B cell (primary cell): ENCODE measurements around the gene LRRC36.

ENCODE experiments used
- EZH2 ChIP-seq: IDR thresholded peaks from 2 replicates; pipeline ENCODE4 v1.6.1; 2012; ENCODE audit warnings: borderline replicate concordance, low read depth, mild to moderate bottlenecking, moderate library complexity, low read length; ENCODE audit not compliant: insufficient read depth, poor library complexity, severe bottlenecking
- TF ChIP-seq, protein P1 (sequence below): fragments of 200-600 bp; IDR thresholded peaks from one replicate; pipeline ENCODE4 v1.8.0; 2022; ENCODE audit warnings: antibody characterized with exemption, mild to moderate bottlenecking

DNA sequence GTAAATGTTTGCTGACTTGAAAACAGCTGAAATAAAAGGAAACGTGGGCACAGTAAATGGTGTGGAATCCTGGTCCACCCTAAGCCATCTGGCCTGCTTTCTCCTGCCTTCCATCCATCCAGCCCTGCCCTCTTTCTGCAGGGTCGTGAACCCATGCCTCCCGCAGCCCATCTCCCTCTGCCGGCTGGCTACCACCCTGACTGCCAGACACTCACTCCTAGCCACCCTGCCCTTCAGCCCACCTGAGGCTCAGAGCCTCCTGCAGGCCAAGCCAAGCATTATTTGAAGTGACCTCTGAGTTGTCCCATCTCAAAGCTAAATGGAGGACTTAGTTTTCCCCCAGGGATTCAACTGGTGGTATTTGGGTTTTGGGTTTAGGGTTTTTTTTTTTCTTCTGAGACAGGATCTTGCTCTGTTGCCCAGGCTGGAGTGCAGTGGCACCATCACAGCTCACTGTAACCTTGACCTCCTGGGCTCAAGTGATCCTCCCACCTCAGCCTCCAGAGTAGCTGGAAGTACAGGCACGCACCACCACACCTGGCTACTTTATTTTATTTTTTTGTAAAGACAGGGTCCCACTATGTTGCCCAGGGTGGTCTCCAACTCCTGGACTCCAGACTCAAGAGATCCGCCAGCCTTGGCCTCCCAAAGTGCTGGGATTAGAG, 81.3 kb downstream of the LRRC36 start:
- TF ChIP-seq, protein P1, sequence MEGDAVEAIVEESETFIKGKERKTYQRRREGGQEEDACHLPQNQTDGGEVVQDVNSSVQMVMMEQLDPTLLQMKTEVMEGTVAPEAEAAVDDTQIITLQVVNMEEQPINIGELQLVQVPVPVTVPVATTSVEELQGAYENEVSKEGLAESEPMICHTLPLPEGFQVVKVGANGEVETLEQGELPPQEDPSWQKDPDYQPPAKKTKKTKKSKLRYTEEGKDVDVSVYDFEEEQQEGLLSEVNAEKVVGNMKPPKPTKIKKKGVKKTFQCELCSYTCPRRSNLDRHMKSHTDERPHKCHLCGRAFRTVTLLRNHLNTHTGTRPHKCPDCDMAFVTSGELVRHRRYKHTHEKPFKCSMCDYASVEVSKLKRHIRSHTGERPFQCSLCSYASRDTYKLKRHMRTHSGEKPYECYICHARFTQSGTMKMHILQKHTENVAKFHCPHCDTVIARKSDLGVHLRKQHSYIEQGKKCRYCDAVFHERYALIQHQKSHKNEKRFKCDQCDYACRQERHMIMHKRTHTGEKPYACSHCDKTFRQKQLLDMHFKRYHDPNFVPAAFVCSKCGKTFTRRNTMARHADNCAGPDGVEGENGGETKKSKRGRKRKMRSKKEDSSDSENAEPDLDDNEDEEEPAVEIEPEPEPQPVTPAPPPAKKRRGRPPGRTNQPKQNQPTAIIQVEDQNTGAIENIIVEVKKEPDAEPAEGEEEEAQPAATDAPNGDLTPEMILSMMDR, result no peak
- no peak for TF ChIP-seq EZH2
